Activated CD4-positive, alpha-beta T cell treated with anti-CD3 and anti-CD28 coated beads for 4 hours (primary cell): ENCODE measurements around the gene TMCO1.
"Not testable (repeated sequence)": the region's sequence is repeated elsewhere in the genome, so short reads cannot be mapped to it uniquely, and the experiment has no call there.

Source experiments
- DNase-seq, 2 donors: peaks; one replicate each; pipeline ENCODE4 v3.0.0-alpha.2; 2020

TMCO1 gene

GRCh38 chr1:165683848-165684485 lies 84.7 kb downstream of the TMCO1 start:
- no peak for DNase-seq

- not testable (repeated sequence) for DNase-seq
Observed at GRCh38 chr1:165680773-165681172, 87.9 kb downstream of the TMCO1 start.

- no peak for DNase-seq
Observed at GRCh38 chr1:165680303-165680702, 88.4 kb downstream of the TMCO1 start.

DNA sequence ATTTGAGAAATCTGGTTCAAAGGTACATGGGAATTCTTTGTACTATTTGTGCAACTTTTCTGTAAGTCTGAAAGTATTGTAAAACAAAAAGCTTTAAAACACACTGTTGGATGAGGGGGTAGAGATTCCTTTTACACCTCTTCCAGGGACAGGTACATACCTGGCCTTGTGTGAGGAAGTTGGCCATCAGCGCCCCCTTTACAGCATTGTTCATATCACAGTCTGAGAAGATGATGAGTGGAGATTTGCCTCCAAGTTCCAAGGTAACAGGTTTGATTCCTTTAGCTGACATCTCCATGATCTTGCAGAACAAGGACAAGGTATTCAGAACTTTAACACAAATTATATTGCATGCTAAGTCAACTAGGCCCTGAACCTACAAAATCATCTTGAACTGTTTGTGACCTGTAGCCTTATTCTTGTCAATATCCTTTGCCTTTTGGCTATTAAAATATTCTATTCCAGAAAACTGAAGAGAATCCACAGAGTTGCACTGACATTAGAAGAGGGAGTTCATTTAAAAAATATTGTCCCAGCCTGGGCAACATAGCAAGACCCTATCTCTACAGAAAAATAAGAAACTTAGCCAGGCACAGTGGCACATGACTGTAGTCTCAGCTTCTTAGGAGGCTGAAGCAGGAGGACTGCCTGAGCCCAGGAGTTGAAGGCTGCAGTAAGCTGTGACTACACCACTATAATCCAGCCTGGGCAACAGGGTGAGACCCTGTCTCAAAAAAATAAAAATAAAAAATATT lies 89.2 kb downstream of the TMCO1 start:
- no peak for DNase-seq

DNA sequence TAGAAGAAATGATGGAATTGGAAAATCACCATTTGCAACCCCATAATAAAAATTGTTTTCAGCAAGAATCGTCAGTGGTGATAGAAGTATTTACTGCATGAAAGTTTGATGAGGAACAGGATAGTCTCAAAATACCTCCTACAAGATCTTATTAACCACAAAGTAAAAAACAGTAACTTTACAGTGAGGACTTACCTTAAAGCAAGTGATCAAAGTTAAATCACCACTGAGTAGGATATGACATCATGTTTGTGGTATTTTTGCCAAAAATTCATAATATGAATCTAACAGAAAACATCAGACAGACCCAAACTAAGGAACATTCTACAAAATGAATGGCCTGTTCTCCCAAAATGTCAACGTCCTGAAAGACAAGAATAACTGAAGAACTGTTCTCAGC lies 90.2 kb downstream of the TMCO1 start:
- DNase-seq, result no peak
